T-helper 2 cell treated with Interferon-gamma antibody and Interleukin-4, amounts not matched to agents 5 μg/mL and 100 μg/mL, for 36 hours (primary cell): Measurements from ENCODE around the gene TNFRSF12A.
A peak's percentile ranks its signal among the peaks of the same experiment; 100 is the strongest.
"Not testable (repeated sequence)": the region's sequence is repeated elsewhere in the genome, so short reads cannot be mapped to it uniquely, and the experiment has no call there.

Experiments
- DNase-seq: peaks from one replicate; pipeline ENCODE4 v3.0.0; 2021; ENCODE audit warnings: low spot score
- H3K27ac Mint-ChIP-seq: one replicate; pipeline ENCODE4 v1.8.0; 2021; ENCODE audit warnings: mild to moderate bottlenecking, mixed read lengths
- H3K27me3 Mint-ChIP-seq: one replicate; pipeline ENCODE4 v1.8.0; 2021; ENCODE audit warnings: low read depth, mixed read lengths
- H3K36me3 Mint-ChIP-seq: one replicate; pipeline ENCODE4 v1.8.0; 2021; ENCODE audit warnings: low read depth, mixed read lengths
- H3K4me1 Mint-ChIP-seq: one replicate; pipeline ENCODE4 v1.8.0; 2021; ENCODE audit warnings: low read depth, mixed read lengths
- H3K4me3 Mint-ChIP-seq: one replicate; pipeline ENCODE4 v1.8.0; 2022; ENCODE audit warnings: mild to moderate bottlenecking, moderate library complexity, mixed read lengths
- H3K9me3 Mint-ChIP-seq: one replicate; pipeline ENCODE4 v1.8.0; 2021; ENCODE audit warnings: mixed read lengths

TNFRSF12A gene

GRCh38 chr16:3060339-3061127, 40.4 kb downstream of the TNFRSF12A start:
- Mint-ChIP-seq H3K4me1 (peaks cover 52% of the 10 kb centered on the region), H3K4me3 (peak overlapping the region; percentile 90), H3K27me3 (no peaks in the 10 kb centered on the region), H3K27ac (peak overlapping the region; percentile 93), H3K36me3 (peaks cover 45% of the 10 kb centered on the region), H3K9me3 (peaks cover 4% of the 10 kb centered on the region)
- no peak for DNase-seq

GRCh38 chr16:3062553-3062952, 42.4 kb downstream of the TNFRSF12A start:
- Mint-ChIP-seq H3K27me3 (no peaks in the 10 kb centered on the region), H3K36me3 (peaks cover 50% of the 10 kb centered on the region), H3K4me3 (no peak overlapping the region), H3K27ac (peak overlapping the region; percentile 31), H3K9me3 (peaks cover 4% of the 10 kb centered on the region), H3K4me1 (peaks cover 43% of the 10 kb centered on the region)
- no peak for DNase-seq

- peaks cover 48% of the 10 kb centered on the region for H3K4me1 Mint-ChIP-seq
- no peaks in the 10 kb centered on the region for H3K27me3 Mint-ChIP-seq
- peaks cover 56% of the 10 kb centered on the region for H3K36me3 Mint-ChIP-seq
- peak overlapping the region; percentile 100 for H3K4me3 Mint-ChIP-seq
- peak overlapping the region; percentile 80 for H3K27ac Mint-ChIP-seq
- H3K9me3 Mint-ChIP-seq: peaks cover 4% of the 10 kb centered on the region
- no peak for DNase-seq
Observed at GRCh38 chr16:3063625-3064386, 43.6 kb downstream of the TNFRSF12A start.

- peak within 1 kb of the TSS; percentile 98 for H3K27ac Mint-ChIP-seq
- H3K4me1 Mint-ChIP-seq: peaks cover 49% of the 10 kb centered on the region
- DNase-seq: peak; percentile 64
- H3K36me3 Mint-ChIP-seq: peaks cover 60% of the 10 kb centered on the region
- peak within 1 kb of the TSS; percentile 100 for H3K4me3 Mint-ChIP-seq
- H3K9me3 Mint-ChIP-seq: peaks cover 4% of the 10 kb centered on the region
- H3K27me3 Mint-ChIP-seq: no peaks in the 10 kb centered on the region
Observed at GRCh38 chr16:3065069-3065741, 45.0 kb downstream of the TNFRSF12A start, which contains the start of gene IL32. TSS of gene IL32 (plus strand) at chr16:3065640. CDS start at chr16:3065812, 172 bp downstream.

GRCh38 chr16:3065742-3066439, 45.7 kb downstream of the TNFRSF12A start:
- no peak for DNase-seq
- no peaks in the 10 kb centered on the region for H3K27me3 Mint-ChIP-seq

GRCh38 chr16:3066440-3066748, 46.2 kb downstream of the TNFRSF12A start:
- peaks cover 62% of the 10 kb centered on the region for H3K36me3 Mint-ChIP-seq
- peaks cover 55% of the 10 kb centered on the region for H3K4me1 Mint-ChIP-seq
- no peak for DNase-seq
- H3K27ac Mint-ChIP-seq: peak overlapping the region; percentile 98
- H3K9me3 Mint-ChIP-seq: peaks cover 4% of the 10 kb centered on the region
- H3K4me3 Mint-ChIP-seq: peak overlapping the region; percentile 100
- H3K27me3 Mint-ChIP-seq: no peaks in the 10 kb centered on the region

More at GRCh38 chr16:3065742-3066439, 45.7 kb downstream of the TNFRSF12A start:
- Mint-ChIP-seq H3K27ac (peak overlapping the region; percentile 98), H3K36me3 (peaks cover 59% of the 10 kb centered on the region), H3K4me1 (peaks cover 50% of the 10 kb centered on the region), H3K4me3 (peak overlapping the region; percentile 100), H3K9me3 (peaks cover 4% of the 10 kb centered on the region)

- Mint-ChIP-seq H3K36me3 (peaks cover 60% of the 10 kb centered on the region), H3K27me3 (no peaks in the 10 kb centered on the region), H3K4me3 (peak overlapping the region; percentile 100), H3K4me1 (peaks cover 55% of the 10 kb centered on the region), H3K27ac (peak overlapping the region; percentile 95), H3K9me3 (no peaks in the 10 kb centered on the region)
- DNase-seq: no peak
Observed at GRCh38 chr16:3068487-3068886, 48.3 kb downstream of the TNFRSF12A start.

GRCh38 chr16:3069146-3069545, 49.0 kb downstream of the TNFRSF12A start:
- not testable (repeated sequence) for H3K9me3 Mint-ChIP-seq, DNase-seq, H3K27me3 Mint-ChIP-seq
- Mint-ChIP-seq H3K36me3 (peaks cover 67% of the 10 kb centered on the region), H3K27ac (peak overlapping the region; percentile 93), H3K4me3 (peak overlapping the region; percentile 100), H3K4me1 (peaks cover 58% of the 10 kb centered on the region)

- Mint-ChIP-seq H3K9me3 (no peaks in the 10 kb centered on the region), H3K4me1 (peaks cover 59% of the 10 kb centered on the region), H3K36me3 (peaks cover 73% of the 10 kb centered on the region), H3K27me3 (no peaks in the 10 kb centered on the region), H3K27ac (peak overlapping the region; percentile 93), H3K4me3 (peak overlapping the region; percentile 100)
- DNase-seq: no peak
Observed at GRCh38 chr16:3070608-3071111, 50.5 kb downstream of the TNFRSF12A start.

GRCh38 chr16:3071655-3072054, 51.5 kb downstream of the TNFRSF12A start:
- Mint-ChIP-seq H3K9me3 (no peaks in the 10 kb centered on the region), H3K4me1 (peaks cover 67% of the 10 kb centered on the region), H3K4me3 (peak overlapping the region; percentile 70), H3K27ac (peak overlapping the region; percentile 93), H3K36me3 (peaks cover 64% of the 10 kb centered on the region), H3K27me3 (no peaks in the 10 kb centered on the region)
- DNase-seq: no peak
